WTC11 (cell line): ENCODE data around the gene GGN. TPM values are rescaled to one million over a fixed set of nuclear protein-coding genes. Genes with fewer than 3 reads are reported as not detected.

Source experiments
- ATAC-seq: fragments of 200-7000 bp; cut with Tn5 transposase; 2 replicates; pipeline ENCODE4 v1.10.0; 2021; ENCODE audit warnings: mild to moderate bottlenecking, moderate library complexity
- CTCF ChIA-PET: fragments of 300-600 bp; sonication (Branson Sonifier 250); formaldehyde crosslinking; loops from one replicate; lab custom pipeline; 2021; ENCODE audit warnings: antibody characterized with exemption; lab: Charles Lee
- POLR2A ChIA-PET: fragments of 350-600 bp; sonication (Branson Sonifier 250); formaldehyde crosslinking; loops from one replicate; lab custom pipeline; 2021; ENCODE audit warnings: antibody characterized with exemption; lab: Charles Lee
- DNase-seq: peaks from one replicate; pipeline ENCODE4 v3.0.0; 2021; ENCODE audit warnings: low spot score
- H3K27ac Mint-ChIP-seq: 2 replicates; pipeline ENCODE4 v1.8.0; 2021; ENCODE audit warnings: mixed read lengths
- H3K27me3 Mint-ChIP-seq: 2 replicates; pipeline ENCODE4 v1.8.0; 2021; ENCODE audit warnings: low read depth, mild to moderate bottlenecking, moderate library complexity, mixed read lengths
- H3K36me3 Mint-ChIP-seq: 2 replicates; pipeline ENCODE4 v1.8.0; 2021; ENCODE audit warnings: mixed read lengths
- H3K4me1 Mint-ChIP-seq: 2 replicates; pipeline ENCODE4 v1.8.0; 2022; ENCODE audit warnings: mixed read lengths
- H3K4me3 Mint-ChIP-seq: 2 replicates; pipeline ENCODE4 v1.8.0; 2021; ENCODE audit warnings: mild to moderate bottlenecking, moderate library complexity, mixed read lengths
- H3K9me3 Mint-ChIP-seq: 2 replicates; pipeline ENCODE4 v1.8.0; 2021; ENCODE audit warnings: mixed read lengths
- AFF4 ChIP-seq: sonication (generic); formaldehyde crosslinking; IDR thresholded peaks from 2 replicates; pipeline ENCODE4 v1.8.1; 2023; ENCODE audit warnings: mild to moderate bottlenecking, missing genetic modification reagents, borderline replicate concordance
- ATF6 ChIP-seq: sonication (generic); formaldehyde crosslinking; IDR thresholded peaks from 2 replicates; pipeline ENCODE4 v1.8.1; 2023; ENCODE audit warnings: mild to moderate bottlenecking, missing genetic modification reagents
- CREM ChIP-seq: sonication (generic); formaldehyde crosslinking; IDR thresholded peaks from 2 replicates; pipeline ENCODE4 v1.8.1; 2022; ENCODE audit warnings: mild to moderate bottlenecking, missing genetic modification reagents, moderate library complexity
- E2F1 ChIP-seq: sonication (generic); formaldehyde crosslinking; IDR thresholded peaks from 2 replicates; pipeline ENCODE4 v1.8.0; 2022; ENCODE audit warnings: mild to moderate bottlenecking, missing genetic modification reagents
- EMX1 ChIP-seq: fragments of 250-450 bp; sonication (Bioruptor Pico); IDR thresholded peaks from 2 replicates; pipeline ENCODE4 v1.8.0; 2021; ENCODE audit warnings: mild to moderate bottlenecking
- ERG ChIP-seq: fragments of 250-450 bp; sonication (Bioruptor Pico); IDR thresholded peaks from 2 replicates; pipeline ENCODE4 v1.8.0; 2021; ENCODE audit warnings: mild to moderate bottlenecking
- FOXK1 ChIP-seq: sonication (generic); formaldehyde crosslinking; IDR thresholded peaks from 2 replicates; pipeline ENCODE4 v1.8.0; 2022; ENCODE audit warnings: mild to moderate bottlenecking, moderate library complexity, missing genetic modification reagents
- GABPB1 ChIP-seq: sonication (generic); formaldehyde crosslinking; IDR thresholded peaks from 2 replicates; pipeline ENCODE4 v1.8.1; 2023; ENCODE audit warnings: mild to moderate bottlenecking, missing genetic modification reagents
- JAZF1 ChIP-seq: fragments of 250-450 bp; sonication (Bioruptor Pico); IDR thresholded peaks from 2 replicates; pipeline ENCODE4 v1.9.0; 2021; ENCODE audit warnings: moderate library complexity, mild to moderate bottlenecking, inconsistent platforms
- MLX ChIP-seq: sonication (generic); formaldehyde crosslinking; IDR thresholded peaks from 2 replicates; pipeline ENCODE4 v1.8.1; 2023; ENCODE audit warnings: mild to moderate bottlenecking, missing genetic modification reagents, moderate library complexity
- NR2C2 ChIP-seq: sonication (generic); formaldehyde crosslinking; IDR thresholded peaks from 2 replicates; pipeline ENCODE4 v1.8.0; 2022; ENCODE audit warnings: mild to moderate bottlenecking, missing genetic modification reagents
- PRRX2 ChIP-seq: fragments of 250-450 bp; sonication (Bioruptor Pico); IDR thresholded peaks from 2 replicates; pipeline ENCODE4 v1.8.0; 2021; ENCODE audit warnings: mild to moderate bottlenecking
- SP1 ChIP-seq: sonication (generic); formaldehyde crosslinking; conservative IDR thresholded peaks from 2 replicates; pipeline ENCODE4 v1.8.1; 2022; ENCODE audit warnings: missing genetic modification reagents
- TEAD1 ChIP-seq: sonication (generic); formaldehyde crosslinking; IDR thresholded peaks from 2 replicates; pipeline ENCODE4 v1.8.0; 2022; ENCODE audit warnings: mild to moderate bottlenecking, missing genetic modification reagents
- TP53 ChIP-seq: sonication (generic); formaldehyde crosslinking; IDR thresholded peaks from 2 replicates; pipeline ENCODE4 v1.8.1; 2023; ENCODE audit warnings: mild to moderate bottlenecking, missing genetic modification reagents
- USF2 ChIP-seq: sonication (generic); formaldehyde crosslinking; IDR thresholded peaks from 2 replicates; pipeline ENCODE4 v1.8.1; 2023; ENCODE audit warnings: mild to moderate bottlenecking, missing genetic modification reagents, moderate library complexity
- ZBTB21 ChIP-seq: sonication (generic); formaldehyde crosslinking; IDR thresholded peaks from 2 replicates; pipeline ENCODE4 v1.8.1; 2023; ENCODE audit warnings: mild to moderate bottlenecking, missing genetic modification reagents, borderline replicate concordance
- ZNF281 ChIP-seq: sonication (generic); formaldehyde crosslinking; IDR thresholded peaks from 2 replicates; pipeline ENCODE4 v1.8.0; 2023; ENCODE audit warnings: mild to moderate bottlenecking, missing genetic modification reagents
- ZNF416 ChIP-seq: fragments of 250-450 bp; sonication (Bioruptor Pico); IDR thresholded peaks from 2 replicates; pipeline ENCODE4 v1.9.0; 2021; ENCODE audit warnings: mild to moderate bottlenecking, inconsistent platforms
- total RNA-seq: library from RNA; stranded (reverse); gene quantifications from 3 replicates; pipeline ENCODE4 v1.2.3, GENCODE V29; 2021

GGN gene
- total RNA-seq, 1 experiment from 2014 or later: 2.4 TPM

GRCh38 chr19:38399537-38399936 is 11.7 kb upstream of the GGN start (continued):
- no peak for TF ChIP-seq ERG (CRISPR knock-in tag)

- ChIA-PET POLR2A (no interaction called here), CTCF (interaction anchor here (0.6 kb wide), 1 partner anchor 107 kb away, joined by 4 read pairs; no protein-coding TSS in a partner anchor)
- TF ChIP-seq TP53 (no peak), AFF4 (CRISPR knock-in tag) (no peak), ZNF281 (CRISPR knock-in tag) (no peak), E2F1 (no peak), ZNF416 (CRISPR knock-in tag) (no peak), CREM (no peak), MLX (CRISPR knock-in tag) (no peak), SP1 (CRISPR knock-in tag) (no peak), JAZF1 (CRISPR knock-in tag) (no peak), FOXK1 (CRISPR knock-in tag) (no peak), ATF6 (CRISPR knock-in tag) (no peak), EMX1 (CRISPR knock-in tag) (no peak), PRRX2 (CRISPR knock-in tag) (no peak), TEAD1 (no peak), NR2C2 (CRISPR knock-in tag) (no peak), ZBTB21 (no peak), GABPB1 (CRISPR knock-in tag) (no peak), USF2 (no peak)
- Mint-ChIP-seq H3K27me3 (peaks cover 79% of the 10 kb centered on the region), H3K27ac (no peak overlapping the region), H3K4me1 (peaks cover 9% of the 10 kb centered on the region), H3K9me3 (no peaks in the 10 kb centered on the region), H3K36me3 (peaks cover 6% of the 10 kb centered on the region; the same call in 1 of the 2 replicates), H3K4me3 (no peak overlapping the region)
- no peak for DNase-seq
- ATAC-seq: no peak
Observed at GRCh38 chr19:38399081-38399480, 11.2 kb upstream of the GGN start.
